DMS 273 treated with DMSO at 0.1 percent for 48 hours (cell line): Measurements from ENCODE around the gene DEFB119.
"Not testable (repeated sequence)": the region's sequence is repeated elsewhere in the genome, so short reads cannot be mapped to it uniquely, and the experiment has no call there.

Source experiments
- DNase-seq: peaks from one replicate; lab custom pipeline; 2025; lab: John Stamatoyannopoulos, UW

DEFB119 gene, protein sequence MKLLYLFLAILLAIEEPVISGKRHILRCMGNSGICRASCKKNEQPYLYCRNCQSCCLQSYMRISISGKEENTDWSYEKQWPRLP

DNA sequence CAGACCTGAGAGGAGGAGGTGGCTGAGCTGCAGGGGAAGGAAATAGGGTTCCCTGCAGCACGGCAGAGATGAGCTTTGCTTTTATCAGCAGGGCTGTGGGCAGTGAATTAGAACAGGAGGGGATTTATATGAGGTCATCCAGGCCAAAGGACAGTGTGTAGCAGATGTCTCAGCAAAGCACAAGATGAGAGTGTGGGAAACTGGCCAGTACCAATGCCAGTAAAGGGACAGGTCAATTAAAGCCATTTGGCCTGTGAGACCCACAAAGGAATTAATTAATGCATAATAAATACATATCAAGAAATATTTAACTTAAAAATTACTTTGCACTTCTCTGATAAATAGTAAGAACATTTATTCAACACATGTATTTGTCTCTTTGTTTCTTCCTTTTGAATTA, at the start of gene DEFB119:
TSS of gene DEFB119 (minus strand) at position 101 of the 400 bp plus-strand sequence. CDS start 107 bp downstream, outside the sequence.
- DNase-seq: no peak

DNA sequence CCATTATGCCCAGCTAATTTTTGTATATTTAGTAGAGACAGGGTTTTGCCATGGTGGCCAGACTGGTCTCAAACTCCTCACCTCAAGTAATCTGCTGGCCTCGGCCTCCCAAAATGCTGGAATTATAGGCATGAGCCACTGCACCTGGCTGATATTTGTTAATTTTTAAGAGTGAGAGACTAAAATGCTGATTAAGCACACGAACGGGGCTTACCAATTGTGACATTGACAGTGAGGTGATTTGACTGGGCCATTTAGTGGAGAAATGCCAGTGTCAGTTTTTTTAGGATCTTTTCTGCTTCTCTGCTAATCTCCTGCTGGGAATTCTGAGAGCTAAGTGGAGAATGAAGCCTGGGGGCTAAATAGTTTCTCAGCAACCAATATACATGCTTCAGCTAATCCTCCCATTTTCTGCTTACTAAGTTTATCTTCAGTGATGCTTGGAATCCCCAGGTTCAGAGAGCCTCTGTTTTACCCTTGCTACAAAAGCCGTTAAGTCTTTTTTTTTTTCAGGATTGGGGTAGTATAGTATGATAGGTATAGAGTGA, 40.3 kb upstream of the DEFB119 start:
- no peak for DNase-seq

DNA sequence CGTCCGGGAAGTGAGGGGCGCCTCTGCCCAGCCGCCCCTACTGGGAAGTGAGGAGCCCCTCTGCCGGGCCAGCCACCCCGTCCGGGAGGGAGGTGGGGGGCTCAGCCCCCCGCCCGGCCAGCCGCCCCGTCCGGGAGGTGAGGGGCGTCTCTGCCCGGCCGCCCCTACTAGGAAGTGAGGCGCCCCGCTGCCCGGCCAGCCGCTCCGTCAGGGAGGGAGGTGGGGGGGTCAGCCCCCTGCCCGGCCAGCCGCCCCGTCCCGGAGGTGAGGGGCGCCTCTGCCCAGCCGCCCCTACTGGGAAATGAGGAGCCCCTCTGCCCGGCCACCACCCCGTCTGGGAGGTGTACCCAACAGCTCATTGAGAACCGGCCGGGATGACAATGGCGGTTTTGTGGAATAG, 37.2 kb upstream of the DEFB119 start:
- not testable (repeated sequence) for DNase-seq

DNA sequence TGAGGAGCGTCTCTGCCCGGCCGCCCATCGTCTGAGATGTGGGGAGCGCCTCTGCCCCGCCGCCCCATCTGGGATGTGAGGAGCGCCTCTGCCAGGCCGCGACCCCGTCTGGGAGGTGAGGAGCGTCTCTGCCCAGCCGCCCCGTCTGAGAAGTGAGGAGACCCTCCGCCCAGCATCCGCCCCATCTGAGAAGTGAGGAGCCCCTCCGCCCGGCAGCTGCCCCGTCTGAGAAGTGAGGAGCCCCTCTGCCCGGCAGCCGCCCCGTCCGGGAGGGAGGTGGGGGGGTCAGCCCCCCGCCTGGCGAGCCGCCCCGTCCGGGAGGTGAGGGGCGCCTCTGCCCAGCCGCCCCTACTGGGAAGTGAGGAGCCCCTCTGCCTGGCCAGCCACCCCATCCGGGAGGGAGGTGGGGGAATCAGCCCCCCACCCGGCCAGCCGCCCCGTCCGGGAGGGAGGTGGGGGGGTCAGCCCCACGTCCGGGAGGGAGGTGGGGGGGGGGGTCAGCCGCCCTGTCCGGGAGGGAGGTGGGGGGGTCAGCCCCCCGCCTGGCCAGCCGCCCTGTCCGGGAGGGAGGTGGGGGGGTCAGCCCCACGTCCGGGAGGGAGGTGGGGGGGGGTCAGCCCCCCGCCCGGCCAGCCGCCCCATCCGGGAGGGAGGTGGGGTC, 36.6 kb upstream of the DEFB119 start:
- not testable (repeated sequence) for DNase-seq

DNA sequence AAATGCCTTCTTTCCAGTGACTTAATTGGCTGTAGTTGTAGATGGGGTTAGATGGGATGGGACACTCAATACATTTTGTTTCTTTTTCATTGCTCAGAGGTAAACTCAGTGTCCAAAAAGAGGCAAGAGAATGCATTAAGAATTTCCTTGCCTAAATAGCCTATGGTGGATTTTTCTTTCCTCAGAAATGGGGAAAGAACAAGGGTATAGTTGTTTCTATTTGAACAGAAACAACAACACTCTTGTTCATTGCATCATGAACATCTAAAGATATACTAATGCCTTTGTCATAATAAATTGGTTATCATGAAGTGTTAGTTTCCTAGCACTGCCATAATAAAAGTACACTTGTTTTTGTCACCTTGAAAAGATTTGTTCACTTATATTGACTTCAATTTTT, 35.4 kb upstream of the DEFB119 start:
- no peak for DNase-seq

DNA sequence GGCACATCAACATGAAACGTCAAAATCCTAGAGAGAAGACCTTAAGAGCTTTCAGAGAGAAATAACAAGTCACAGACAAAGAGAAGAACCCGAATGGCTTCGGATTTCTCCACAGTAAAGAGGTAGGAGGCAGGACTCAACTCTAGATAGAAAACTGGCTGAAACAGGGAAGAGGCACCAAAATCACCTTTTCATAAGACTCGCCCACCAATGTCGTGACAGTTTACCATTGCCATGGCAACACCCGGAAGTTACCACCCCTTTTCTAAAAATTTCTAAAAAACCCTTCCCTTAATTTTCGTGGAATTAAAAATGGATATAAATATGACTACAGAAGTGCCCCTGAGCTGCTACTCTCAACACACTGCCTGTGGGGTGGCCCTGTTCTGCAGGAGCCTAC, 27.9 kb upstream of the DEFB119 start:
- no peak for DNase-seq

DNA sequence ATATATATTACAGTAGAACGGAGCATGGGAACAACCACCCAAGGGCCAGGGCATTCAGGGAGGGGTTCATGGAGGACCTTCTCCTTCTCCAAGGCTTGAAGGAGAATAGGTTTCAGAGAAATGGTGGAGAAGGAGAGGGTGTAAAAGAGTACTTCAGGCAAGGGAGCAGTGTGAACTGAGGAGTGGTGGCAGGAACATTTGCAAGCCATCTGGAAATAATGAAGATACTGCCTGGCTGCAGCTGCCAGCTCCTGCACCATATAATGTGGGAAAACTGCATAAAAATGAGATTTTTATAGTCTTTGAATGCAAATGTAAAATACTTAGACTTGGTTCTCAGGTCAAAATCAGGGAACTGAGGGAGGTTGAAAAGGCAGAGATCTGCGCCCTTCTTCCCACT, 25.3 kb upstream of the DEFB119 start:
- DNase-seq: no peak

DNA sequence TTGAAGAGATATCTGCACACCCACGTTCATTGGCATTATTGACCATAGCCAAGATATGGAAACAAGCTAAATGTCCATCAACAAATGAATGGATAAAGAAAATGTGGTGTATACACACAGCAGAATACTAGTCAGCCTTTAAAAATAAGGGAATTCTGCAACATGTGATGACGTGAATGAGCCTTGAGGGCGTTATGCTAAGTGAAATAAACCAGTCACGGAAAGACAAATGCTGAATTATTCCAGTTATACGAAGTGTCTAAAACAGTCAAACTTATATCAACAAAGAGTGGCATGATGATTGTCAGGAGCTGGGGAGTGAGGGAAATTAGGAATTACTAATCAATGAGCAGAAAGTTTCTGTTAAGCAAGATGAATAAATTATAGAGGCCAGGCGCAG, 24.0 kb upstream of the DEFB119 start:
- no peak for DNase-seq

DNA sequence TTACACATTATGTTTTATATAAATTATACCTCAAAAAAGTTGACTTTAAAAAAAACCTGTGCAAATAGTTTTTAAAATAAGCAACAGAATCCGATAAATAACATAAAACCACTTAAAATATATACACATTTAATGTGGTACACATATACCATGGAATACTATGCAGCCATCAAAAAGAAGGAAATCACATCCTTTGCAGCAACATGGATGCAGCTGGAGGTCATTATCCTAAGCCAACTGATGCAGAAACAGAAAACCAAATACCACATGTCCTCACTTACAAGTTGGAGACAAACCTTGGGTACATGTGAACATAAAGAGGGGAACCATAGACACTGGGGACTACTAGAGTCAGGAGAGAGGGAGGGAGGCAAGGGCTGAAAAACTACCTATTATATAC, 19.6 kb upstream of the DEFB119 start:
- DNase-seq: no peak

DNA sequence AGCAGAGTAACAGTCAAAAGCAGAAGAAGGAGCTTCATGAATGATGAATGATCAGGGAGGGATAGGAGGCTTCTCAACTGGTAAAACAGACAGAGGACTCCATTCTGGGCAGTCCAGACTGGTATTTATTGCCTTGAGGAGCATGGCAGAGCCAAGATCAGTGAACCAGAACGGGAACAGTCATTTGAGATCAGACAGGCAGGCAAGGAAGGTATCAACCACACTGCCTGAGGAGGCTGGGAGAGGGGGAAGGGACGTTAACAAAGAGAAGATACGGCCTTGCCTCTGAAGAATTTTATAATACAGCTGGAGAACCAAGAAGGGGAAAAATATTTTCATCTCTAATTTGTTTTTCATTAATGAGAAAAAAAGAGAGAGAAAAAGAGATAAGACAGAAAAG, 15.7 kb upstream of the DEFB119 start, which contains the start of gene DEFB121:
TSS of gene DEFB121 (minus strand) at position 101 of the 400 bp plus-strand sequence. CDS start at position 38, 63 bp downstream.
- DNase-seq: no peak

DNA sequence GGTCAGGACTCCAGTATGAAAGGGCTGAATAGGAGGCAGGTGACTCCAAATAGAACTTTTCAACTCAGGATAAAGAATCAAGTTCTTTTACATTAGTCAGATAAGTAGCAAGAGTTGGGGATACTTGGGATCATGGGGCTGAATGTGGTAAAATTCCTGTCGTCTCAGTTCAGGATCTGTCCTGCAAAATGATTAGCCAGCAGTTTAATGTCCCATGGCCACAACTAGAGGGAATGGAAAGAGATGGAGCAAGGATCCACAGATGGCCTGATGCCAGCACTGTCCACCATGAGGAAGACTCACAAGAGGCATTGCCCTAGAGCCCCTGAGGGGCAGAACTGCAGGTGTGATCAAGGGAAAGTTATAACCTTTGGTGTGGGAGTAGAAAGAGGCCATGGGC, 13.5 kb upstream of the DEFB119 start:
- DNase-seq: no peak

DNA sequence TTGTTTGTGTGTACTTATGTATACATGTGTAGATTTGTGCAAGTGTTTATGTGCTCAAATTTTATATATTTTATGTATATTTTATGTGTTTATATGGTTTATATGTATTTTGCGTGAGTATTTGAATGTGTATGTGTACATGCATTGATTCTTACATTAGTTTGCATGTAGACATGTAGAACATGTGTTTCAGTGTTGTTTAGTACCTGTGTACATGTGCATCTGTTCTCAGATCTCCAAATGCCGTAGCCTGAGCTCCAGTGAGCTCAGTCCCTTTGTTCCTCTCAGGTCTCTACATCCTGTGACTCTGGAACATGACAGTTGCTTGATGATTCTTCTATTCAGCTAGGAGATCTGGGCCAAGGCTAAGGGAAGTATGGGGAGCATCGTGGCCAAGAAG, 4.5 kb upstream of the DEFB119 start:
- DNase-seq: no peak

DNA sequence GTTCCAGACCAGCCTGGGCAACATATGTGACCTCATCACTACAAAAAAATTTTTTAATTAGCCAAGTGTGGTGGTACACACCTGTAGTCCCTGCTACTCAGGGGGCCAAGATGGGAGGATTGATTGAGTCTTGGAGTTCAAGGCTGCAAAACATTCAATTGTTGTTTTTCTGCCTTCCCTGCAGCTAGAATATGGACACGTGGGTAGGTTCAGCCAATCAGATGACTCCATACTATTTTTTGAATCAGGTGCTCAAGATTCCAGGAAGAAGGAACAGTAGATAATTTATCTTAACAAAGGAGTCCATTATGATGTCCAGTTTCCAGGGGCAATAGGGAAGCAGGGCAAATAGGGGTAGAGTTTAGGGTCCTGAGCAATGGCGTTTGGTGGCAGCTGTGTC, 2.4 kb upstream of the DEFB119 start:
- no peak for DNase-seq

DNA sequence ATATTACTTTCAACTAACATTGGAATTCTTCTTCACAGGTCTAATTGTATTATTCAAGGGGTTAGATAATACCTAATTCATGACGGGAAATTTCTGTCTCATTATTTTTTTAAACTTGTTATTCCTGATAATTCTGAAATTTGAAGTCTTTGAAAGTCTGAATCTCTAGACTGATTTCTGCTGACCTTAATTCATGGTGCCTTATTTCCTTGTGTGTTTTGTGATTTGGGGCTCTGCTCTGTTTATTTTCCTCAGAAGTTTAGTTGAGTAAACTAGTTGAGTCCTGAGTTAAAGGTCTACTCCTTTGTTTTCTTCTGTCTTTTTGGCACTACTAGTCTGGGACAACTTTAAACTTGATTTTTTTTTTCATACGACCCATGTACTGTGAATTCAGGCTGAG, 16.0 kb downstream of the DEFB119 start:
- no peak for DNase-seq

DNA sequence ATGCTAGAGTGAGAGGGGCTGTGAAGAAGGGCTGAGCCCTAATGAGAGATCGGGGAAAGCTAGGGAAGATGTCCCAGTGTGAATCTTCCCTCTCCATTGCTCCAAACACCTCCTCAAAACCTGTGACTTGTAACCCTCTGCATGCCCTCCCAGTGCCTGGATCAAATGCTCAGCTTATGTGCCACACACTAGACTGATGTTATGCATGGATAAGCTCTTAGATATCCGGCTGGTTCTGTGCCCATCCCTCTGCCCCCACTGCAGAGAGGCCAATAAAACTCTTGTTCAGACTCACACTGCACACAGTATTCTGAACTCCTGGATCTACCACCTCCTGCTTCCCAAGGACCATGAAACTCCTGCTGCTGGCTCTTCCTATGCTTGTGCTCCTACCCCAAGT, 22.1 kb downstream of the DEFB119 start, which contains the start of gene DEFB118:
TSS of gene DEFB118 (plus strand) at position 301 of the 400 bp plus-strand sequence. CDS start at position 351, 50 bp downstream.
- DNase-seq: no peak

DNA sequence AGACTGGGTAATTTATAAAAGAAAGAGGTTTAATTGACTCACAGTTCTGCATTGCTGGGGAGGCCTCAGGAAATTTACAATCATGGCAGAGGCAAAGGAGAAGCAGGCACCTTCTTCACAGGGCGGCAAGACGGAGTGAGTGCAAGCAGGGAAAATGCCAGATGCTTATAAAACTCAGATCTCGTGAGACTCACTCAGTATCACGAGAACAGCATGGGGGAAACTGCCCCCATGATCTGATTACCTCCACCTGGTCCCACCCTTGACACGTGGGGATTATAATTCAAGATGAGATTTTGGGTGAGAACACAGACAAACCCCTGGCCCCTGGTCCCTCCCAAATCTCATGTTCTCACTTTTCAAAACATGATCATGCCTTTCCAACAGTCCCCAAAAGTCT, 26.1 kb downstream of the DEFB119 start:
- DNase-seq: not testable (repeated sequence)

DNA sequence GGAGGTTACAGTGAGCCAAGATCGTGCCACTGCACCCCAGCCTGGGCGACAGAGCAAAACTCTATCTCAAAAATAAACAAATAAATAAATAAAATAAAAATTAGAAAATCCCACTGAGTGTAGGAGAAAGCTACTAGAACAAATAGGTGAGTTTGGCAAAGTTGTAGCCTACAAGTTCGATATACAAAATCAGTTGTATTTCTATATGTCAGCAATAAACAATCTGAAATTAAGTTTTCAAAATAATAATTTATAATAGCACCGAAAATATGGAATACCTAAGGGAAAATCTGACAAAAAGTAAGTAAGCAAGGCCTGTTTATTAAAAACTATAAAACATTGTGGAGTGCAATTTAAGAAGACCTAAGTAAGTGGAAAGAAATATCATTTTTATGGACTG, 27.1 kb downstream of the DEFB119 start:
- no peak for DNase-seq

DNA sequence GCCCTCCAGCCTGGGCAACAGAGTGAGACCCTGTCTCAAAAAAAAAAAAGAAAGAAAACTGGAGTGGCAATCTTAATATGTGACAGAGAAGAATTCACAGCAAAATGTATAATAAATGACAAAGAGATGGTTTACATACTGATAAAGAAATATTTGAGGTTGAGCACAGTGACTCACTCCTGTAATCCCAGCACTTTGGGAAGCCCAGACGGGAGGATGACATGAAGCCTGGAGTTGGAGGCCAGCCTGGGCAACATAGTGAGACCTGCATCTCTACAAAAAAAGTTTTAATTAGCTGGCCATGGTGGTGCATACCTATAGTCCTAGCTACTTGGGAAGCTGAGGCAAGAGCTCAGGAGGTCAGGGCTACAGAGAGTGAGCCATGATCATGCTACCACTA, 34.4 kb downstream of the DEFB119 start:
- DNase-seq: no peak

DNA sequence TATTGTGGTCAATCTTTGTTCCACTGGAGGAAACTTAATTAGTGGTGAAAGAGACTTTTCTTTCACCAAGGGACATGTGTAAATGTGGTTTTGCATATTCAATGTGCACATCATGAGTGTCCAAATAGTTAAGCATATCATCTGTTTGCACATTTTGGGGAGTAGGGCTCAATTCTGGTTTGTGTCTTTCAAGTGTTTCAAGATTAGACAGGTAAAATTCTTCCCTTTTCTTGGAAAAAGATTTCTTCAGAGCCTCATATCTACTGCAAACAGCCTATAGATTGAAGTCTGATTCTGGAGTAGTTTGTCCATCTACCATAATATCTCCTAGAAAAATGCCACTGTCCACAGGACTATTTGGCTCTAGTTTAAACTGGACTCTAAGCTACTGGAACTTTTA, 48.9 kb downstream of the DEFB119 start:
- DNase-seq: no peak

DNA sequence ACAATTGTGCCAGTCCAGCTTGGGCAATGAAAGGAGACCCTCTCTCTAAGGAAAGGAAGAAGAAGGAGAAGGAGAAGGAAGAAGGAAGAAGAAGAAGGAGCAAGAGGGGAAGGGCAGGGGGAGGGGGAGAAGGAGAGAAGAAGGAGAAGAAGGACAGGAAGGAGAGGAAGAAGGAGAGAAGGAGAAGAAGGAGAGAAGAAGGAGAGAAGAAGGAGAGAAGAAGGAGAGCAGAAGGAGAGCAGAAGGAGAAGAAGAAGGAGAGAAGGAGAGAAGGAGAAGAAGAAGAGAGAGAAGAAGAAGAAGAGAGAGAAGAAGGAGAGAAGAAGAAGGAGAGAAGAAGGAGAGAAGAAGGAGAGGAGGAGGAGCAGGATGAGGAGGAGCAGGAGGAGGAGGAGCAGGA, 59.5 kb downstream of the DEFB119 start:
- no peak for DNase-seq
